ENCODE data around the gene IDH3G.

IDH3G gene

GRCh38 chrX:153774576-153775292 is 19.4 kb downstream of the IDH3G start:
- no peak for TF ChIP-seq CTCF (IDR thresholded peaks at IDR 0.05; ENCODE audit: control extremely low read depth, extremely low read depth, low read depth, missing control alignments)

GRCh38 chrX:153773741-153774575 is 20.2 kb downstream of the IDH3G start:
- ChIA-PET CTCF (interaction anchor here (1.1 kb wide), 1 partner anchor 10 kb away, joined by 3 read pairs; the partner anchor contains the start of gene PLXNB3), POLR2A (no interaction called here)

More at GRCh38 chrX:153774576-153775292, 19.4 kb downstream of the IDH3G start:
- no peak for DNase-seq (ENCODE audit: extremely low spot score)
- CTCF ChIA-PET, result no interaction called here
- POLR2A ChIA-PET, result no interaction called here

GRCh38 chrX:153773218-153773611 is 21.0 kb downstream of the IDH3G start:
- ChIA-PET POLR2A (no interaction called here), CTCF (interaction anchor here (1.1 kb wide), 1 partner anchor 9 kb away, joined by 3 read pairs; the partner anchor contains the start of gene PLXNB3)
- no peak for TF ChIP-seq CTCF (IDR thresholded peaks at IDR 0.05; ENCODE audit: control extremely low read depth, extremely low read depth, low read depth, missing control alignments)
- DNase-seq (ENCODE audit: extremely low spot score), result no peak

More at GRCh38 chrX:153773741-153774575, 20.2 kb downstream of the IDH3G start:
- DNase-seq (ENCODE audit: extremely low spot score), result no peak
- TF ChIP-seq CTCF (IDR thresholded peaks at IDR 0.05; ENCODE audit: control extremely low read depth, extremely low read depth, low read depth, missing control alignments), result no peak

- no peak for TF ChIP-seq CTCF (IDR thresholded peaks at IDR 0.05; ENCODE audit: control extremely low read depth, extremely low read depth, low read depth, missing control alignments)
- POLR2A ChIA-PET, result no interaction called here
- no peak for DNase-seq (ENCODE audit: extremely low spot score)
- CTCF ChIA-PET, result interaction anchor here (0.8 to 1.1 kb wide), 2 partner anchors 9 to 176 kb away, joined by 3 read pairs; partner anchors contain the start of gene PLXNB3
Observed at GRCh38 chrX:153772316-153773217, 21.6 kb downstream of the IDH3G start.

GRCh38 chrX:153771415-153772315 is 22.5 kb downstream of the IDH3G start:
- no peak for DNase-seq (ENCODE audit: extremely low spot score)
- TF ChIP-seq CTCF (IDR thresholded peaks at IDR 0.05; ENCODE audit: control extremely low read depth, extremely low read depth, low read depth, missing control alignments), result no peak
- CTCF ChIA-PET, result interaction anchor here (0.8 kb wide), 1 partner anchor 177 kb away, joined by 3 read pairs; no protein-coding TSS in a partner anchor
- POLR2A ChIA-PET, result no interaction called here
